GM20431 (cell line): ENCODE measurements around the gene TRIM66.

Experiments
- in situ Hi-C: fragments of 300-500 bp; cut with MseI, MboI; formaldehyde crosslinking; loops from one replicate; pipeline ENCODE4 v1.15.0; 2020; ENCODE audit warnings: low sequenced_read_pairs; ENCODE audit not compliant: unreplicated experiment

TRIM66 gene

GRCh38 chr11:8584511-8584910, 98.0 kb downstream of the TRIM66 start:
- in situ Hi-C loops = no loop called here

GRCh38 chr11:8584082-8584481, 98.4 kb downstream of the TRIM66 start:
- in situ Hi-C loops = no loop called here

GRCh38 chr11:8581300-8581699, 101.2 kb downstream of the TRIM66 start:
- in situ Hi-C loops = no loop called here

DNA sequence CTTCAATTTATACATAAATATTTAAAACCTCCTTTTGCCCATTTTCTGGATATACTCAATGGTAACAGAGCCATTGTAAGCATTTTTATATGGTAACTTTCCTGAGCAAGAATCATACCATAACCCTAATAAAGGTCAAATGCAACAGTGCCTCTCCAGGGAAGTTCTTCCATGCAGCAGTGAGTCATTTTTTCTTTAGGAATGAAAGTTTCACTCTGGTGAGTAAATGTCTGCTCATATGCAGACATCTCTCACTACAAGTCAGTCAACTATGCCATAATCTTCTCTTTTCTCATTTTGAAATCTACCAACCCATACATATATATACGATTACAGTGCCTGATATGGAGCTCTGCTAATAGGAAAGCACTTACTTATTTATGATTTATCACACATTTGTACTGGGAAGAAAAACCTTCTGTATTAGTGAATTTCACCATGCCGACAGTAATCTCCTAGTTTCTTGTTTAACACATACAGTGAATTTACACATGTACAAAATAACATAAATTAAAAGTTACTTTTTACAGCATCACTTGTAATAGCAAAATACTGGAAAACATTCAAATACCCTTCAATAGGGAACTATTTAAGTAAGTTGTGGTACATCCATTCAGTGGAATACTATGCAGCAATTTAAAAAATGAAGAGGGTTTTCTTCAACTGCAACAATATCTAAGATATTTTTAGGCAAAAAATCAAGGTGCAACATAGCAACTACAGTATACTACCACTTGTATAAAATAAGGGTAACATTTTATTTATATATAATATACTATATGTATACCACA, 104.5 kb downstream of the TRIM66 start:
- in situ Hi-C loops = no loop called here

DNA sequence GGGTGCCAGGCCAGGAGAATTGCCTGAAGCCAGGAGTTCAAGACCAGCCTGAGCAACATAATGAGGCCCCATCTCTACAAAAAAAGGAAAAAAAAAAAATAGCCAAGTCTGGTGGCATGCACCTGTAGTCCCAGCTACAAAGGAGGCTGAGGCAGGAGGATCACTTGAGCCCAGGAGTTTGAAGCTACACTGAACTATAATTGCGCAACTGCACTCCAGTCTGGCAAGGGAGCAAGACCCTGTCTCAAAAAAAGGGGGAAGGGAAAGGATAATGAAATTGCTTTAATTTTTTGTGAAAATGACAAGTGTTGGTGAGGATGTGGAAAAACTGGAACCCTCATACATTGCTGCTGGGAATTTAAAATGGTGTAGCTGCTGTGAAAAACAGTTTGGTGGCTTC, 107.7 kb downstream of the TRIM66 start:
- in situ Hi-C loops = loop anchor here (25.0 kb wide), 1 partner anchor 212 kb away; no protein-coding TSS in a partner anchor

DNA sequence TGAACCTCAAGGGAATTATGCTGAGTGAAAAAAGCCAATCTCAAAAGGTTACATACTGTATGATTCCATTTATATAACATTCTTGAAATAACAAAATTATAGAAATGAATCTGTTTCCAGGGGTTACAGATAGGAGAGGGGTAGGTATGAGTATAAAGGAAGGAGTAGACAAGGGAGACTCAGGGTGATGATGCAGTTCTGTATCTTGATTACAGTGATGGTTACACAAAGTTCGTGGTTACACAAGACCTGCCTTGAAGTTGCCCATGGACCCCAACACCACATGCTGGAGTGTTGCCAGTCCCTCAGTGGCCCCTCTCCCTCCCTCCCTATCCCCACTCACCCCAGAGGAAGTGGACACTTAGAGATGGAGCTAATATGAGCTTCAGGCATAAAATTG, 108.7 kb downstream of the TRIM66 start:
- in situ Hi-C loops = loop anchor here (25.0 kb wide), 1 partner anchor 211 kb away; no protein-coding TSS in a partner anchor

GRCh38 chr11:8567602-8568198, 114.8 kb downstream of the TRIM66 start:
- in situ Hi-C loops = loop anchor here (10.0 to 25.0 kb wide), 2 partner anchors 205 to 343 kb away; no protein-coding TSS in a partner anchor

DNA sequence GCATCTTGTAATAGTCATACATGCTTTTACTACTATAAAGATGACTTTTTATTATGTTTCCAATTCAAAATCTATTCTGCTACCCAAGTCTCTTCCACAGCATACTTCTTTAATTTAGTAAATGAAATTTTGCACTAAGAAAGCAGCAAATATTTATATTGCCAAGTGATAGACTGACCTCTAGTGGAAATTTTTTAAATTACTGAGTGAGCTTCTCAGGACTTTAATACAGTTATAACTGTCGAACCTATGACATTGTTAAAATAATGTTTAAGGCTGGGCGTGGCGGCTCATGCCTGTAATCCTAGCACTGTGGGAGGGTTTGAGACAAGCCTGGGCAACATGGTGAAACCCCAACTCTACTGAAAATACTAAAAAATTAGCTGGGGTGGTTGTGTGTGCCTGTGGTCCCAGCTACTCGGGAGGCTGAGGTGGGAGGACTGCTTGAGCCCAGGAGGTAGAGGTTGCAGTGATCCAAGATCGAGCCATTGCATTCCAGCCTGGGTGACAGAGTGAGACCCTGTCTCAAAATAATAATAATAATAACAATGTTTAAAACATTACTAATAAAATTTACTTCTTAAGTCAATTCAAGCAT, 115.8 kb downstream of the TRIM66 start:
- in situ Hi-C loops = loop anchor here (10.0 to 25.0 kb wide), 2 partner anchors 204 to 342 kb away; no protein-coding TSS in a partner anchor

DNA sequence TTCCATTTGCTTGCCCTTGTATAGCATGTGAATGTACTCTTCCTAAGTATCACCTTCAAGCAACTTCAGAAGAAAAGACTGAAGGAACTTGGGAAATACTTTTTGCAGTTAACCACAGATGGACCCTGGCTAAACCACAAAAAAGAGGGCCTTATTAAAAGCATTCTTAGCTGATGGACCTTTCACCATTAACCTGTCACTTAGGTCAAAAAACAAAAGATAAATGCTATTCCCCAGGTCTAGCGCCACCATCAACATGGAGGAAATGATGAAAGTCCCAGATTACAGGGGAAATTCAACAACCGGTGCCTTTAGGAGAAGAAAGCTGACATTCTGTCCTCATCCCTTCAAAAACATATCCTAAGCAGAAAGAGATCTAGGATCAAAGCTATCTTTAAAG, 117.9 kb downstream of the TRIM66 start:
- in situ Hi-C loops = loop anchor here (10.0 to 25.0 kb wide), 2 partner anchors 202 to 340 kb away; no protein-coding TSS in a partner anchor
